Activated naive CD8-positive, alpha-beta T cell treated with anti-CD3 and anti-CD28 coated beads, Interleukin-2, amount 50 U/mL, for 24 hours (primary cell): Measurements from ENCODE around the gene SYNGR3.
A peak's percentile ranks its signal among the peaks of the same experiment; 100 is the strongest.

Source experiments
- ATAC-seq: fragments of 150-1000 bp; cut with Tn5 transposase; one replicate; pipeline ENCODE4 v1.10.0; 2021
- DNase-seq: peaks from one replicate; pipeline ENCODE4 v3.0.0; 2021
- H3K27ac Mint-ChIP-seq: one replicate; pipeline ENCODE4 v1.8.0; 2021; ENCODE audit warnings: mild to moderate bottlenecking, mixed read lengths
- H3K27me3 Mint-ChIP-seq: one replicate; pipeline ENCODE4 v1.8.0; 2021; ENCODE audit warnings: mixed read lengths
- H3K36me3 Mint-ChIP-seq: one replicate; pipeline ENCODE4 v1.8.0; 2021; ENCODE audit warnings: low read depth, mixed read lengths
- H3K4me1 Mint-ChIP-seq: one replicate; pipeline ENCODE4 v1.8.0; 2021; ENCODE audit warnings: mixed read lengths
- H3K4me3 Mint-ChIP-seq: one replicate; pipeline ENCODE4 v1.8.0; 2021; ENCODE audit warnings: mild to moderate bottlenecking, moderate library complexity, mixed read lengths
- H3K9me3 Mint-ChIP-seq: one replicate; pipeline ENCODE4 v1.8.0; 2021; ENCODE audit warnings: mixed read lengths

The SYNGR3 gene

GRCh38 chr16:1979271-1980029 lies 10.3 kb upstream of the SYNGR3 start:
- Mint-ChIP-seq H3K4me1 (peaks cover 8% of the 10 kb centered on the region), H3K27ac (no peak overlapping the region), H3K4me3 (no peak overlapping the region), H3K27me3 (peaks cover 30% of the 10 kb centered on the region), H3K9me3 (no peaks in the 10 kb centered on the region), H3K36me3 (peaks cover 20% of the 10 kb centered on the region)
- ATAC-seq (no peak), DNase-seq (peak; percentile 40)

GRCh38 chr16:1980030-1980769 lies 9.6 kb upstream of the SYNGR3 start:
- Mint-ChIP-seq H3K4me3 (no peak overlapping the region), H3K27me3 (peaks cover 30% of the 10 kb centered on the region), H3K27ac (no peak overlapping the region), H3K9me3 (no peaks in the 10 kb centered on the region), H3K36me3 (peaks cover 15% of the 10 kb centered on the region), H3K4me1 (peaks cover 14% of the 10 kb centered on the region)
- no peak for ATAC-seq
- DNase-seq = no peak

- no peak for DNase-seq
- Mint-ChIP-seq H3K4me3 (no peak overlapping the region), H3K9me3 (no peaks in the 10 kb centered on the region), H3K36me3 (peaks cover 13% of the 10 kb centered on the region), H3K27me3 (peaks cover 30% of the 10 kb centered on the region), H3K27ac (no peak overlapping the region), H3K4me1 (peaks cover 17% of the 10 kb centered on the region)
- ATAC-seq = no peak
These were observed 9.0 kb upstream of the SYNGR3 start for GRCh38 chr16:1980770-1981087.

- peaks cover 7% of the 10 kb centered on the region for H3K36me3 Mint-ChIP-seq
- DNase-seq = no peak
- ATAC-seq = peak; percentile 3
- H3K9me3 Mint-ChIP-seq = no peaks in the 10 kb centered on the region
- no peak within 1 kb of the TSS for H3K4me3 Mint-ChIP-seq
- peaks cover 30% of the 10 kb centered on the region for H3K27me3 Mint-ChIP-seq
- H3K27ac Mint-ChIP-seq = peak within 1 kb of the TSS; percentile 10
- peaks cover 17% of the 10 kb centered on the region for H3K4me1 Mint-ChIP-seq
These were observed 8.4 kb upstream of the SYNGR3 start, which contains the start of gene NOXO1 for GRCh38 chr16:1981398-1981836. NOXO1 (minus strand) TSS chr16:1981469; CDS start chr16:1981179, 290 bp downstream.

- DNase-seq (no peak), ATAC-seq (no peak)
- Mint-ChIP-seq H3K27ac (no peak overlapping the region), H3K4me3 (no peak overlapping the region), H3K4me1 (peaks cover 17% of the 10 kb centered on the region), H3K9me3 (no peaks in the 10 kb centered on the region), H3K27me3 (peaks cover 30% of the 10 kb centered on the region), H3K36me3 (peaks cover 5% of the 10 kb centered on the region)
These were observed 7.7 kb upstream of the SYNGR3 start for GRCh38 chr16:1982013-1982433.

GRCh38 chr16:1982991-1983543 lies 6.7 kb upstream of the SYNGR3 start:
- DNase-seq = no peak
- no peak for ATAC-seq
- H3K27me3 Mint-ChIP-seq = peaks cover 31% of the 10 kb centered on the region
- no peak overlapping the region for H3K27ac Mint-ChIP-seq
- no peaks in the 10 kb centered on the region for H3K36me3 Mint-ChIP-seq
- H3K4me1 Mint-ChIP-seq = peaks cover 17% of the 10 kb centered on the region
- peak overlapping the region; percentile 65 for H3K4me3 Mint-ChIP-seq
- no peaks in the 10 kb centered on the region for H3K9me3 Mint-ChIP-seq

GRCh38 chr16:1983544-1984346 lies 6.0 kb upstream of the SYNGR3 start, which contains the start of gene GFER:
GFER (plus strand) TSS chr16:1984193; CDS start chr16:1984219, 26 bp downstream.
- Mint-ChIP-seq H3K36me3 (no peaks in the 10 kb centered on the region), H3K4me1 (peaks cover 17% of the 10 kb centered on the region), H3K9me3 (no peaks in the 10 kb centered on the region), H3K27me3 (peaks cover 35% of the 10 kb centered on the region), H3K4me3 (peak within 1 kb of the TSS; percentile 81), H3K27ac (peak within 1 kb of the TSS; percentile 49)
- peak; percentile 84 for DNase-seq
- peak; percentile 77 for ATAC-seq

- Mint-ChIP-seq H3K27me3 (peaks cover 43% of the 10 kb centered on the region), H3K4me1 (peaks cover 22% of the 10 kb centered on the region), H3K4me3 (peak overlapping the region; percentile 81)
These were observed 5.2 kb upstream of the SYNGR3 start for GRCh38 chr16:1984347-1985225.

GRCh38 chr16:1985466-1986150 lies 4.2 kb upstream of the SYNGR3 start:
- H3K4me3 Mint-ChIP-seq = peak overlapping the region; percentile 81
- no peaks in the 10 kb centered on the region for H3K36me3 Mint-ChIP-seq
- ATAC-seq (no peak), DNase-seq (no peak)
- no peaks in the 10 kb centered on the region for H3K9me3 Mint-ChIP-seq
- no peak overlapping the region for H3K27ac Mint-ChIP-seq
- peaks cover 39% of the 10 kb centered on the region for H3K27me3 Mint-ChIP-seq
- H3K4me1 Mint-ChIP-seq = peaks cover 26% of the 10 kb centered on the region

More at GRCh38 chr16:1984347-1985225, 5.2 kb upstream of the SYNGR3 start:
- Mint-ChIP-seq H3K36me3 (no peaks in the 10 kb centered on the region), H3K27ac (peak overlapping the region; percentile 49), H3K9me3 (no peaks in the 10 kb centered on the region)
- ATAC-seq (peak; percentile 3), DNase-seq (no peak)

- no peak overlapping the region for H3K4me3 Mint-ChIP-seq
- peaks cover 35% of the 10 kb centered on the region for H3K4me1 Mint-ChIP-seq
- H3K27ac Mint-ChIP-seq = no peak overlapping the region
- no peak for ATAC-seq
- DNase-seq = no peak
- no peaks in the 10 kb centered on the region for H3K9me3 Mint-ChIP-seq
- peaks cover 24% of the 10 kb centered on the region for H3K27me3 Mint-ChIP-seq
- no peaks in the 10 kb centered on the region for H3K36me3 Mint-ChIP-seq
These were observed 2.6 kb upstream of the SYNGR3 start for GRCh38 chr16:1987198-1987597.

GRCh38 chr16:1990101-1990350 lies 256 bp downstream of the SYNGR3 start:
- H3K9me3 Mint-ChIP-seq = no peaks in the 10 kb centered on the region
- H3K27ac Mint-ChIP-seq = no peak overlapping the region
- ATAC-seq (no peak), DNase-seq (no peak)
- H3K36me3 Mint-ChIP-seq = no peaks in the 10 kb centered on the region
- H3K4me1 Mint-ChIP-seq = peaks cover 37% of the 10 kb centered on the region
- H3K4me3 Mint-ChIP-seq = no peak overlapping the region
- H3K27me3 Mint-ChIP-seq = peaks cover 13% of the 10 kb centered on the region

GRCh38 chr16:1990351-1991134 lies 773 bp downstream of the SYNGR3 start:
- Mint-ChIP-seq H3K36me3 (no peaks in the 10 kb centered on the region), H3K27me3 (peaks cover 13% of the 10 kb centered on the region), H3K27ac (peak overlapping the region; percentile 82), H3K4me1 (peaks cover 32% of the 10 kb centered on the region), H3K9me3 (no peaks in the 10 kb centered on the region), H3K4me3 (peak overlapping the region; percentile 70)
- ATAC-seq (no peak), DNase-seq (peak; percentile 64)
